Left renal cortex interstitium (tissue), 4 donors: Measurements from ENCODE around the gene DIPK1C. TPM values are rescaled to one million over a fixed set of nuclear protein-coding genes. Genes with fewer than 3 reads are reported as not detected.

Experiments
- DNase-seq, 4 donors: peaks; one replicate each; pipeline ENCODE4 v3.0.0-alpha.2; 2013; ENCODE audit warnings: low read depth in 4 of 4, low spot score in 2 of 4, missing footprints in 1 of 4
- polyA plus RNA-seq, 4 donors: library from polyadenylated mRNA; unstranded; fragments of 120-200 nt; gene quantifications; one replicate each; pipeline ENCODE4 v1.2.1, GENCODE V29; 2013; ENCODE audit not compliant: insufficient read length in 4 of 4

DIPK1C gene
- polyA plus RNA-seq, 4 donors: 0.14 to 0.65 (median 0.23) TPM

DNA sequence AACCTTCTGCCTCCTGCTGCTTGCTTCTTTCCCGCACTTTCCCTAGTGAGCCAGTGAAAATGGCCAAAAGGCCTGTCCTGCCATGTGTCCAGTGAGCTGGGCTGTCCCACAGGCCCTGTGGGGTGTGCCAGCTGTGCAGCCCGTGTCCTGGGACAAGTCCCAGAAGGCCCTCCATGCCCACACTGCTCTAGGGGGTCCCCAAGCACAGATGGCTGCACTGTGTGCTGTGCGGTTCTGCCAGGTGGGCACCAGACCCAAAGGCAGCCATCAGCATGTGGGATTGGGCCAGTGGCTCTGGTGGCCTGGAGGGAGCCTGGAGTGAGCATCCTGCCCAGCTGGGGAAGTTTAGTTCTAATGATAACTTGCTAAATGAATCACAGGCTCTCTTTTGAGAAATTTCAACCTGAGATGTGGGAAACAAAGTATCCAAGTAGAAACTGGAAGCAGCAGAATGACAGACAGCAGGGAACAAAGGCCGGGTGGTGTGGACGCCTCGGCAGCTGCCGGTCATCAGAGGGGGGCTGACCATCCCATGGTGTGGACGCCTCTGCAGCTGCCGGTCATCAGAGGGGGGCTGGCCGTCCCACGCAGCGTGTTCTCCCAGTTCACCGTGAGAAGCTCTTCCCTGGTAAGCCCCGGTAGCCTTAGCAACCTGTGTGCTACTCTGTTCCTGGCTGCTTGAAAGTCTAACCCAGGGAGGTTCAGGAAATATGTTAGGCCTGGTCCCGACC is 29.2 kb upstream of the DIPK1C start:
- DNase-seq: no peak

DNA sequence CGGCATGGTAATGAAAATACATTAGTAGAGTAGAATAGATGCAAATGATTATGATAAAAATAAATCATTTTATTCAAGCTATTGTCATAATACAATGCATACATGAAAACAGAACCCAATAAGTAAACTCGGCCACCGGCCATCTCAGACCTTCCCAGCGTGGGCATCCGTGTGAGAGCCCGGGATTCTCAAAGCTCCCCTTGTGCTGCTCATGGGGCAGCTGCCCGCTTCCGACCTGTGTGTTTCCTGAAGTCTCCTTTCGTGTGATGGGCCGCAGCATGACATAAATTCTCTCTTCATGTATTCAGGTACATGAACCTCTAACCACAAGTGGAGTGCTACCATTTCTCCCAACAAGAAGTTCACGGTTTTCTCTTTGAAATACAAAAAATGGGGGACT is 25.6 kb upstream of the DIPK1C start:
- DNase-seq: no peak

DNA sequence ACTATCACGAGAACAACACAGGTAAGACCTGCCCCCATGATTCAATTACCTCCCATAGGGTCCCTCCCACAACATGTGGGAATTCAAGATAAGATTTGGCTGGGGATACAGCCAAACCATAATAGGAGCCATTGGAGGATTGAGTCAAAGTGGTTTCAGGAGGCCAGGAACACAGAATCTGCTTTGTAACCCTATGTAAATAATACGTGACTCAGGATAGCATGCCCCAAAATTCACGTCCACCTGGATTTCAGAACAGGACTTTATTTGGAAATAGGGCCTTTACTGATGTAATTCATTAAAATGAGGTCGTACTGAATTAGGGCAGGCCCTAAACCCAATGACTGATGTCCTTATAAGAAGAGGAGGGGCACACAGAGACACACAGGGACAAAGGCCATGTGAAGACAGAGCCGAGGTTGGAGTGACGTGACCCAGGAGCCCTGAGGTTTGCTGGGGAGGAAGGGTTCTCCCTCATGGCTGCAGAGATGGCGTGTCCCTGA is 23.1 kb upstream of the DIPK1C start:
- no peak for DNase-seq

DNA sequence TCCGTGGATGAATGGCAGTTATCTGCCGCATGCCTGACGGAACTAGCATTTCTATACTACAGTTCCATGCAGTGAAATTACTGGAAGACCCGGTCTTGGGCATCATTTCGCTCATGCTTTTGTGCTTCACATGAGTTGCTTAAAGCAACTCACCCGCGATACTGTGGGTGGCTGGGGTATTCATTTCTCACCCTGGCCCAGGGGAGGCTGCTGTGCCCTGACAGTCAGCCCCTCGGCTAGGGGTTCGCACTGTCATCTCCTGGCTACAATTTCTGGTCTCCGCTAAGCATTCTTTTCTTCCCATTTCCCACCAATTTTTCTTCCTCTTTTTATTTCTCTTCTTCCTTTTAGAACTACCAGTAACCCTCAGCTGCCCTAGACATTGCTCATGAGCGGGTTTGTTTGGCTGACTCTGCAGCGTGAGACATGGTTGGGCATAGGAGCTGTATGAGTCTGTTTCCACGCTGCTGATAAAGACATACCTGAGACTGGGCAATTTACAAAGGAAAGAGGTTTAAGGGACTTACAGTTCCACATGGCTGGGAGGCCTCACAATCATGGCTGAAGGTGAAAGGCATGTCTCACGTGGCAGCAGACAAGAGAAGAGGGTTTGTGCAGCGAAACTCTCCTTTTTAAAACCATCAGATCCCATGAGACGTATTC is 22.5 kb upstream of the DIPK1C start:
- no peak for DNase-seq

DNA sequence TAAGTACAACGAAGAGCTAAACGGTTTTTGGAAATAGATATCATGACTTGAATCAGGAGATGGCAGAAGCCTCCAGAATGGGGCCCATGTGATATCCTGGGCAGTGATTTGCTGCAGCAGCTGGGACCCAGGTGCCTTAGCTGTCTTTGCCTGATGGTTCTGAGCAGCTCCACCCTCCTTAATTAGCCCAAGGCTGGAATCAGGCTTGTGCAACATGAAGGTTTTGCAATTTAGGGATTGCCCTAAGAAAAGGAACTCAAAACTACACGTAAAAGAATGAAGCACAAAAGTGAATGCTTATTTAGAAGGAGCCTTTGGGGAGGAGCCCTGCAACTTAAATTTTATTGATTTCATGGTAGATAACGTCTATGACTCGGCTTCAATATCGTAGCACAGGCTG is 21.8 kb upstream of the DIPK1C start:
- DNase-seq: no peak

DNA sequence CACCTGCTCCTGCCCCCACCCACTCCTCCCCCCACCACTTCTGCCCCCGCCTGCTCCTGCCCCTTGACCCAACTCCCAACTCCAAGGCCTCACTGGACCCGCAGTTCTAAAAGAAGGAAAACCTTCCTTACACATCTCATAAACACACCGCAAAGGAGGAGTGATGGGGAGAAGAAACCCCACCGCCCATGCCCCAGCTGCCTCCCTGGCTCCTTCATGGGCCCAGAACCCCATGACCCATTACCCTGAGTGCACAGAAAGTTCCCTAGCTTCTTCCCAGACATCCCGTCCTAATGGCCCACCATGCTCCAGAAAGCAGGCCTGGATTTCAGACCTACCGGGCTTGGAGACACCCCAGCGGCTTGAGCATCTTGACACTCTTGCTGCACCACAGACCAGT is 21.2 kb upstream of the DIPK1C start:
- no peak for DNase-seq

DNA sequence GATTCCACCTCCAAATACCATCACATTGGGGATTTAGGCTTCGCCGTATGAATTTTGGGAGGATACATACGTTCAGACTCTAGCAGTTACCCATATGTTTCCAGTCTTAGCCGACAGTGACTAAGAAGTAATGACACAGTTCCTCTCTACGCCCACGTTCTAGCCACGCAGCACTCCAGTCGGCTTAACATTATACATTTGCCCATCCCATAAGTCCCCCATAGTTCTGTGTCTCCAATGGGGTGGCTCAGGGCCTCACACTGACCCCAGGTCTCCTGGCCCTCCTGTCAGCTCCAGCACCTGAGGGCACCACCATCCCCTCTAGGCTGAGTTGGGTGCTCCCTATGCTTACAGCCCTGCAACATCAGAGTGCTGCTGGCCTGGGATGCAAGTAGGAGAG is 20.7 kb upstream of the DIPK1C start:
- no peak for DNase-seq

DNA sequence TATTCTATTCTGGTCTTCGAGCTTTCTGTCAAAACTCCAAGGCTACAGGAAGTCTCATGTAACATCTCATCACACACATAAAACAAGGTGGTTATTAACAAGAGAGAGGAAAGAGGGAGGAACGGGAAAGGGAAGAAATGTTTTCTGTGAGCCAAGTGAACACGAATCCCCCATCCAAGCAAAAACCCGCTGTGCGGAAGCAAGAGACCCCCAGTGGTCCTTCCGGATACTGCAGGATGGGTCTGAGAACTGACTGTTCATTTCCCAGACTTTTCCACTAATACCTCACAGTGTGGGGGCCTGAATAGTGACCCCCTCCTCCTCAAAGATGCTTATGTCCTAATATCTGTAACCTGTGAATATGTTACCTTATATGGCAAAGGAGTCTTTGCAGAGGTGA is 19.0 kb upstream of the DIPK1C start:
- no peak for DNase-seq

DNA sequence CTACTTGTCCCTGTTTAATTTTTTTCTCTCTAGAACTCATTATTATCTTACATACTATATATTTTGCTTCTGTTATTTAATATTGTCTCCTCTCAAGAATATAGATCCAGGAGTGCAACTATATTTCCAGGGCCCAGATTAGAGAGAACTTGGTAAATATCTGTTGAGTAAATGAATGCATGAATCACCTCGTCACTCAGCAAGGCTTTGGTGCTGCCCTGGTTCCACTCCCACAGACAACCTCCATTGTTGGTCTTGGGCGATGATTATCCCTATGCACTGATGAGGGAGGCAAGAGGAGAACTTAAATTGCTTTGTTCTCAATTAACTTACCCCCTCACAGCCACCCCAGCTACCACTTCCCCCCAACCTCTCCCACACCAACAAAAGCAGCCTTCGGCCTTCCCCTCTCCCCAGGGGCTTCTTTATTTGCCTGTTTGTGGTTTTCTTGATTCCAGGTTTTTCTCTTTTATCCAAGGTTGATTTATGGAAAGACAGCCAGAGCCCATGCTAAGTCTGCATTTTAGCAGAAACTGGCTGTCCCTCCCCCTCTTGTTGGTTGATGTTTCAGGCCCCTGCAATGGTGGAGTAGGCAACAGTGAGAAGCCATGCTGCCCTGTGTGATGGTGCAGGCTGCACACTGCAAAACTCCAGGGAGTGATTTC is 17.0 kb upstream of the DIPK1C start:
- no peak for DNase-seq

DNA sequence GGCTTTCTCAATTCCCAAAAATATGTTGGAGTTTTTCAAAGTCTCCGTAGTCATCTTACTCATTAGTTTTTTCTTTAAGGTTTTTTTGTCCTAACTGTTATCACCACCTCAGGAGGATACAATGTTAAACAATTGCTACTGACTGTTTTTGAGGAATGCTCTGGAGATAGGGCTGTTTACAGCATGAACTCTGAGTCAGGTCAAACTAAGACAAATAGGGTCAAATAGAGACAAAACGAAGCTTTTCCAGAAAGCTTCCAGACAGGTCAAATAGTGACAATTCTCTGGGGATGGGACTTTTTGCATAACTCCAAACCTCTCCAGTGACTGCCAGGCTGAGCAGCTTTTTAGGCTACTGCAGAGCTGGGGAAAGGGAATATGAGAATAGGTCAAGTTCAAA is 15.2 kb upstream of the DIPK1C start:
- DNase-seq: no peak

DNA sequence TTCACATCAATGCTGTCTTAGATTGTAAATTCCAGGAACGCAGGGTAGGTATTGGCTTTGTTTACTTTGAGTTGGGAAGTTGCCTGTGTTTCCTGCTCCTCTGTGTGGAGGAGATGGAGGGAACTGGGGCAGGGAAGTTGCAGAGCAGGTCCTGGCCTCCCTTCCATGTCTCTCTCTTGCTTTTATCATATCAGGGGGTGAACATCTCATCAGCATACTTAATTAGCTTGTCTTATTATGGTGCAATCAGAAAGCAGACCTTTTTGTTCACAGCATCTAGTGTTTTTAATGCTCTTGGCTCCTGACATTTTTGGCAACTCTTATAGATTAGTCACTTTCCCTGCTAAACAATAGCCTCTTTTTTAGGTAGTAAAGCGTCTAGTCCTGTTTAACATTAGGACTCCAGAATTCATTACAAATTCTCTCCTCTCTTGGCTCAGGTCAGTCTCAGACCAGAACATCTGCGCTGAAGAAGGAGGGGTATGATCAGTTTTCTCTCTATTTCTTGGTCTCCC is 11.5 kb upstream of the DIPK1C start:
- no peak for DNase-seq

DNA sequence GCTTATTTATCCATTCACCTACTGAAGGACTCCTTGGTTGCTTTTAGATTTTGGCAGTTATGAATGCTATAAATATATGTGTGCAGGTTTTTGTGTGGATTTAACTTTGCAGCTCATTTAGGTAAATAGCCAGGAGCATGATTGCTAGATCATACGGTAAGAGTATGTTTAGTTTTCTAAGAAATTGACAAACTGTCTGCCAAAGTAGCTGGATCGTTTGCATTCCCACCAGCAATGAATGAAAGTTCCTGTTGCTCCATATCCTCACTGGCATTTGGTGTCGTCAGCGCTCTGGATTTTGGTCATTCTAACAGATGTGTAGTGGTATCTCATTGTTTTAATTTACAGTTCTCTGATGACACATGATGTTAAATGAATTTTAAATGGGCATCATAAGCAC is 8.7 kb upstream of the DIPK1C start:
- DNase-seq: no peak

DNA sequence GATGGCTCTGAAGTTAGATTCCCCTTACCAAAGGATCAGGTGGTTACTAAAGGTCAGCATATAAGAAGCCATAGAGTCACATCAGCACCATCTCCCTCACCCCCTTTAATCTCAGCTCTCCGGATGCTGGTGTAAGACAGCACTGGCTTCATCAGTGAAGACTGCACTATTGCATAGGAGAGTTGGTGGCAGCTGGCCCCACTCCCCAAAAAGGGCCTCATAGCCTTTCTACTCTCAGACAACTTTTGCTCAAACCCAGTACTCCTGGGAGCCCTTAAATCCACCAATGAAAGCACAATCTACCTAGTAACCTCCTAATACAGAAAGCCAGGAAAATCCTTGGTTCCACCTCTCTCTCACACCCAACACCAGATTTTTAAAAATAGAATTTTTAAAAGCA is 6.9 kb upstream of the DIPK1C start:
- no peak for DNase-seq

DNA sequence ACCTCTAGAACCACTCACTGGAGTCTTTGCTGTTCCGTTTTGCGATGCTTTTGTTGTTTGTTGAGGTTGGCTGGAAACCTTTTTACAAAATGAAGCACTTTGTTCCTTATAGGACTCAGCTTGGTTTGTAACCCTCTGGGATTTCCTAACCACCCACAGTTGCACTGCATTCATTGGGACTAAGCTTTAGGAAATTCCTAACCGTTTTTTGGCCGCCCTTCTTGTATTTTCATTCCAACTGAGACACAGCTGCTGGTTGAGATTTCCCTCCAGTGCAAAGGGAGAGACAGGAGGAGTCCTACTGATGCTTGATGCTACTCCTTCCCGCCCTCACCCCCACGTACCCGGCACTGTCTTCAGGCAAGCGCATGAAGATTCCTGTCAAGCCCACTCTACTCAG is 6.1 kb upstream of the DIPK1C start:
- DNase-seq: no peak

DNA sequence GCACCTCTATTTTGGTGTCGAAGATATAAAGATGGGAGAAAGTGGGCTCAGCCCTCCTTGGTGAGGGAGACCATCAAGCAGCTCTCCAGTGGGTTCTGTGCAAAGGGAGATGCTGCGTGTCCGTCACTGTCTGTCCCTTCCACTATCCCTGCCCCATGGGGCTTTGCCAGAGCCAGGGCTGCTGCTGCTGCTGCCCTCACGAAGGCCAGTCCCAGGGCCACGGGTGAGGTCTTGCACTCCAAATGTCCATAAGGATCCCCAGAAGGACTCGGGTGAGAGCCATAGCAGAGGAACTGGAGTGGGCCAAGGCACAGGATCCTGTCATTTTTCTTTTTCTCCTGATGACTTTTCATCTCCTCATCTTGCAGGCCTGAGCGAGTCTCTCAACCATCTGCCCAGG is 3.7 kb upstream of the DIPK1C start:
- DNase-seq: no peak

DNA sequence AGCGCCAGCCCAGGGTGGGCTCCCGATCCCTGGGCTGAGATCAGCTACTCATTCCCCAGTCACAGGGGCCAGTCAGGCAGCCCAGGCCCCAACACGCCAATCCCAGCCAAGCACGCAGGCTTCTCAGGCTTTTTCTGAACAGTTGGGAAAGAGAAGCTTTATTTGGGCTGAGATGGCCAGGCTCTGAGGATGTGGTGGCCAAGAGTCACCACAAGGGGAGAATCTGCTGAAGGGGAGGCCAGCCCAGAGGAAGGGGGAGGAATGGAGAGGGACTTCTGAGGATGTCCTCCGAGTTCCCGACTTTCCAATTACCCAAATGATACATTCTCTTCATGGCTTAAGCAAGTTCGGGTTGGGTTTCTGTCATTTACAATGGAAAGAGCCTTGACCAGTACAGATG is 2.8 kb upstream of the DIPK1C start:
- DNase-seq: no peak

DNA sequence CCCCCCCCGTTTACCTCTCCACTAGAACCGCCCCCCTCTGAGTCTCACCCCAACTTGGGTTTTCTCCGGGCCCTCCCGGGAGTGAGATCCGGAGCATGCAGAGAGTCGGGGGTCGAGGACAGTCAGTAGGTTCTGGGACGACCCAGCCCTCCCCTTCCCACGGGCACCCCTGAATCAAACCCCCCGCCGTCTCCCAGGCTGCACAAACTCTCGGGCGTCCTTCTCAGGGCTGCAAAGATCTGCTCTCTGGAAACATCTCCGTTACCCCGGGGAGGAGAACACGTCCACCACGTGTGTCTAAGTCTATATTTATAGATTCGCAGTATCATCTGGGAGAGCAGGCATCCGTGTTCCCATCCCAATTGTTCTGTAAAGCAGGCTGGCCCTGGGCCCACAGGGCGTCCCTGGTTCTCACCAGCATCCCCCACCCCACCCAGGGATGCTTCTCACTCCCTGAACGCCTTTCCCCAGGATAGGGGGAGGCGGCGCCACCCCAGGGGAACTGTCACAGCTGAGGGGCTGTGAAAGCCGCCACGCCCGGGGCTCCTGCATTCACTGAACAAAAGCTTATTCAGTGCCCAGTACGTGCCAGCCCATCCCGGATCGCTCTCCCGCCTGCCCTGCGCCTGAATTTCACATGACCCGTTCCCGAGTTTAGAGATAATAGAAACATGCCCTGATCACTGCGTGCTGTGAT is 765 bp upstream of the DIPK1C start:
- DNase-seq: no peak

DNA sequence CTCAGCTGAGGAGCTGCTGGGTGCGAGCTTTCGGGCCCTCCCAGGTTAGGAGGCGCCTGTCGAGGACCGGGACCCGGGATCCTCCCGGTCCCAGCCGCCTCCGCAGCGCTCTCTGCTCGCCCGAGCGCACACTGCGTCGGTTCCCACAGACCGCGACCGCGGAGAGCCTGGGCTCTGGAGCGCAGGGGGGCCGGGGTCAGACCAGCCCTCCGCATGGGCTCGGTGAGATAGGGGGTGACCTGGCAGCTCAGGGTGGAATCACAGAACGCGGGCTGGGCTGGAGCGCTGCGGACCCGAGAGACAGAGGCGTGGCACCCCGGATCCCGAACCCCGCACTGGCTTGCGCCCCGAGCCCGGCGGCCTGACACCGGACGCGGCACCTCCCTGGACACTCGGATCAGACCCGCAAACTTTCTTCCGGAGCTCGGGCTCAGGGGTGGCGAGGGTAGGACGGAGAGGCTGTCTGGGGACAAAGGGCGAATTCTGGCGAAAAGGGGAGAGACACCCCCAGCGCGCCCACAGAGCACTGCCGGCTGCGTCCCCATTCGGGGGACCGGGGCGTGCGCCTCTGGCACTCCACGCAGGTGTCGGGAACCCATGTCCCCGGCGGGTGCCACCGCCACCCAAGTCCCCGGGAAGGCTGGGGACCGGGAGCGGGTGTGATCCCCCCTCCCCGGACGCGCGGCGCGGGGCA is 612 bp downstream of the DIPK1C start:
- no peak for DNase-seq

DNA sequence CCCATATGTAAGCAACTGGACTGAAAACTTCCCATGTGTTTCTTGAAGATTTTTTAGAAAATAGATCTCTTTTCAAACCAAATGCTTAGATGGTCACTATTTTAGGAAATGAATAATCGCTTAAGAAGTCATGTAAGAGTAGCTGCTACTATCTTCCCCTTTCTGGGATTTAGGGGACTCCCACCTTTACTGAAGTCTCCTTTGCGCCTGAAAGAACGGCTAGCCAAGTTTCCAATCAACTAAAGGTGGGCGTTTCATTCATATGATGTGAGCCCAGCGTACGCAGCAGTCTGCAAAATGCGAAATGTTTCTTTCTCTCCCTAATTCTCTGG is 1.1 kb downstream of the DIPK1C start:
- no peak for DNase-seq

DNA sequence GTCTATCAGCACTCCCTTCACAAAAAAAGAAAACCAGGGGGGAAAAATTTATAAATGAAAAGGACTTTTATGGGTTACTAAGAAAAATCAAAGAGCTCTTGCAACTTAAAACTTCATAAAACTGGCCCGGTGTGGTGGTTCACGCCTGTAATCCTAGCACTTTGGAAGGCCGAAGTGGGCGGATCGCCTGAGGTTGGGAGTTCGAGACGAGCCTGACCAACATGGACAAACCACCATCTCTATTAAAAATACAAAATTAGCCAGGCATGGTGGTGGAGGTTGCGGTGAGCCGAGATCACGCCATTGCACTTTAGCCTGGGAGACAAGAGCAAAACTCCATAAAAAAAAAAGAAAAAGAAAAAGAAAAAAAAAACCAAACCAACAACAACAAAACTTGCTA is 1.7 kb downstream of the DIPK1C start:
- no peak for DNase-seq
